Small intestine (tissue), 7 donors: ENCODE results near the gene RRAGD. TPM values are rescaled to one million over a fixed set of nuclear protein-coding genes. Genes with fewer than 3 reads are reported as not detected.

Experiments used
- DNase-seq, 2 donors: peaks; one replicate each; pipeline versions ENCODE4 v3.0.0 to v3.0.0-alpha.2; 2013
- FAIRE-seq: peaks from 2 replicates; lab custom pipeline; 2012; peaks lifted over from hg19 to GRCh38; lab: Jason Lieb, UNC
- H3K27ac ChIP-seq, 3 donors: one replicate each; pipeline ENCODE4 v1.5.1; 2013; ENCODE audit warnings: low read length in 2 of 3, mild to moderate bottlenecking in 2 of 3, control low read depth in 1 of 3, inconsistent platforms in 1 of 3, low read depth in 1 of 3, moderate library complexity in 1 of 3
- H3K27me3 ChIP-seq, 3 donors: one replicate each; pipeline ENCODE4 v1.6.1; 2013; ENCODE audit warnings: low read length in 3 of 3, inconsistent platforms in 1 of 3; ENCODE audit not compliant: control insufficient read depth in 3 of 3, insufficient read depth in 3 of 3
- H3K36me3 ChIP-seq, 3 donors: one replicate each; pipeline ENCODE4 v1.6.1; 2013; ENCODE audit warnings: low read length in 3 of 3, inconsistent platforms in 1 of 3, low read depth in 1 of 3, mild to moderate bottlenecking in 1 of 3, moderate library complexity in 1 of 3; ENCODE audit not compliant: control insufficient read depth in 3 of 3, insufficient read depth in 2 of 3
- H3K4me1 ChIP-seq, 3 donors: one replicate each; pipeline ENCODE4 v1.6.1; 2013; ENCODE audit warnings: low read length in 2 of 3, inconsistent platforms in 1 of 3, low read depth in 1 of 3, mild to moderate bottlenecking in 1 of 3, moderate library complexity in 1 of 3; ENCODE audit not compliant: control insufficient read depth in 3 of 3, insufficient read depth in 2 of 3
- H3K4me3 ChIP-seq, 3 donors: one replicate each; pipeline ENCODE4 v1.5.1; 2013; ENCODE audit warnings: low read length in 3 of 3, control low read depth in 1 of 3, inconsistent platforms in 1 of 3, low read depth in 1 of 3, mild to moderate bottlenecking in 1 of 3, moderate library complexity in 1 of 3
- H3K9me3 ChIP-seq, 2 donors: one replicate each; pipeline ENCODE4 v1.6.1; 2013; ENCODE audit warnings: low read depth in 1 of 2, low read length in 1 of 2; ENCODE audit not compliant: control insufficient read depth in 2 of 2, insufficient read depth in 1 of 2
- WGBS, 3 donors: extraction: QIAGEN DNeasy Blood & Tissue Kit; methylation state at CpG; one replicate each; pipeline ENCODE4 v1.1.7; 2013; 5-methylcytosine and 5-hydroxymethylcytosine counted together
- polyA plus RNA-seq, 4 donors: library from polyadenylated mRNA; stranded (reverse) in 3 of 4; unstranded in 1 of 4; fragments of 200-250 nt in 3 of 4; fragments of 120-200 nt in 1 of 4; gene quantifications; one replicate each; pipeline versions ENCODE4 v1.2.1 to v1.2.3, GENCODE V29; 2013
- donor health status: healthy with polysubstance abuse.
- donor health status: control.
- donor health status: control.
- donor health status: Bipolar disorder and iron deficiency.
- donor health status: healthy.

The RRAGD gene
- polyA plus RNA-seq, 4 donors, result 0.67 to 63.9 (median 2.6) TPM

- DNase-seq (no peak), FAIRE-seq (no peak)
- Histone ChIP-seq H3K27ac (peak overlapping the region; percentile 88 to 99 (median 99)), H3K4me3 (peak overlapping the region; percentile 60 to 91 (median 80)), H3K36me3 (peaks cover 0 to 4% (median 0%) of the 10 kb centered on the region in 3 donors), H3K27me3 (no peaks in the 10 kb centered on the region), H3K4me1 (peaks cover 2 to 20% (median 20%) of the 10 kb centered on the region in 3 donors), H3K9me3 (no peaks in the 10 kb centered on the region)
- WGBS, 3 donors, result 39 to 47% (median 43%) methylated on average over 27 of the region's 27 CpGs
Observed at GRCh38 chr6:89353118-89353556, 58.9 kb downstream of the RRAGD start.

- DNase-seq (peak; percentile 93 to 97), FAIRE-seq (no peak)
- Histone ChIP-seq H3K36me3 (peaks cover 0 to 4% (median 0%) of the 10 kb centered on the region in 3 donors), H3K4me3 (peak within 1 kb of the TSS; percentile 60 to 91 (median 80)), H3K9me3 (no peaks in the 10 kb centered on the region), H3K4me1 (peaks cover 6 to 23% (median 21%) of the 10 kb centered on the region in 3 donors), H3K27ac (peak within 1 kb of the TSS; percentile 88 to 99 (median 99)), H3K27me3 (no peaks in the 10 kb centered on the region)
- 0% methylated on average over 59 to 102 of the region's 102 CpGs for WGBS, 3 donors
Observed at GRCh38 chr6:89352278-89353117, 59.6 kb downstream of the RRAGD start, which contains the start of gene UBE2J1. Gene UBE2J1, minus strand, starts transcription at chr6:89352722. Its CDS starts 153 bp downstream, at chr6:89352569.

- Histone ChIP-seq H3K4me3 (peak overlapping the region; percentile 60 to 91 (median 80)), H3K27me3 (no peaks in the 10 kb centered on the region), H3K4me1 (peaks cover 6 to 23% (median 21%) of the 10 kb centered on the region in 3 donors), H3K36me3 (peaks cover 0 to 4% (median 0%) of the 10 kb centered on the region in 3 donors), H3K9me3 (no peaks in the 10 kb centered on the region), H3K27ac (peak overlapping the region; percentile 88 to 99 (median 99))
- DNase-seq (peak; percentile 70 to 78), FAIRE-seq (no peak)
- WGBS, 3 donors, result 0 to 1% (median 0%) methylated on average over 12 of the region's 12 CpGs
Observed at GRCh38 chr6:89351671-89352277, 60.3 kb downstream of the RRAGD start.

GRCh38 chr6:89350281-89350966 lies 61.6 kb downstream of the RRAGD start:
- DNase-seq (peak; percentile 37 to 48), FAIRE-seq (no peak)
- 23 to 27% (median 24%) methylated on average over 4 of the region's 4 CpGs for WGBS, 3 donors
- H3K36me3 ChIP-seq, result peaks cover 0 to 6% (median 0%) of the 10 kb centered on the region in 3 donors
- H3K27ac ChIP-seq, result peak overlapping the region; percentile 41 to 92 (median 88)
- H3K9me3 ChIP-seq, result no peaks in the 10 kb centered on the region
- peak overlapping the region in 2 of 3 donors; percentile 60 to 80 for H3K4me3 ChIP-seq
- H3K27me3 ChIP-seq, result no peaks in the 10 kb centered on the region
- H3K4me1 ChIP-seq, result peaks cover 6 to 23% (median 21%) of the 10 kb centered on the region in 3 donors

- Histone ChIP-seq H3K27ac (peak overlapping the region in 1 of 3 donors; percentile 49), H3K4me1 (peaks cover 6 to 23% (median 21%) of the 10 kb centered on the region in 3 donors), H3K36me3 (peaks cover 0 to 6% (median 0%) of the 10 kb centered on the region in 3 donors), H3K9me3 (no peaks in the 10 kb centered on the region), H3K27me3 (no peaks in the 10 kb centered on the region), H3K4me3 (no peak overlapping the region)
- FAIRE-seq, result no peak
- 85 to 94% (median 88%) methylated on average over 1 of the region's 1 CpG for WGBS, 3 donors
- DNase-seq, result no peak
Observed at GRCh38 chr6:89348372-89348771, 63.7 kb downstream of the RRAGD start.

GRCh38 chr6:89347825-89348224 lies 64.2 kb downstream of the RRAGD start:
- DNase-seq (peak in 1 of 2 donors; percentile 23), FAIRE-seq (no peak)
- peak overlapping the region in 1 of 3 donors; percentile 49 for H3K27ac ChIP-seq
- H3K9me3 ChIP-seq, result no peaks in the 10 kb centered on the region
- H3K36me3 ChIP-seq, result peaks cover 0 to 6% (median 0%) of the 10 kb centered on the region in 3 donors
- WGBS, 3 donors, result 67 to 83% (median 73%) methylated on average over 2 of the region's 2 CpGs
- no peak overlapping the region for H3K4me3 ChIP-seq
- H3K4me1 ChIP-seq, result peaks cover 6 to 23% (median 21%) of the 10 kb centered on the region in 3 donors
- no peaks in the 10 kb centered on the region for H3K27me3 ChIP-seq

- no peak for DNase-seq
- Histone ChIP-seq H3K27ac (no peak overlapping the region), H3K9me3 (no peaks in the 10 kb centered on the region), H3K4me3 (no peak overlapping the region), H3K27me3 (no peaks in the 10 kb centered on the region), H3K4me1 (peaks cover 6 to 23% (median 20%) of the 10 kb centered on the region in 3 donors), H3K36me3 (peaks cover 2 to 10% (median 2%) of the 10 kb centered on the region in 3 donors)
- FAIRE-seq, result no peak
- 87 to 94% (median 93%) methylated on average over 4 of the region's 4 CpGs for WGBS, 3 donors
Observed at GRCh38 chr6:89346433-89346832, 65.6 kb downstream of the RRAGD start.

GRCh38 chr6:89339565-89339964 lies 72.5 kb downstream of the RRAGD start:
- WGBS, 3 donors, result 91 to 94% (median 92%) methylated on average over 2 of the region's 2 CpGs
- Histone ChIP-seq H3K4me1 (no peaks in the 10 kb centered on the region), H3K4me3 (no peak overlapping the region), H3K9me3 (no peaks in the 10 kb centered on the region), H3K27ac (no peak overlapping the region), H3K36me3 (peaks cover 11 to 29% (median 17%) of the 10 kb centered on the region in 3 donors), H3K27me3 (no peaks in the 10 kb centered on the region)
- DNase-seq, result no peak
- FAIRE-seq, result no peak
